Left hindlimb (tissue), 1 donor: ENCODE data around the gene ODAD3.
"Not testable (repeated sequence)": the region's sequence is repeated elsewhere in the genome, so short reads cannot be mapped to it uniquely, and the experiment has no call there.

Source experiments
- DNase-seq: peaks from one replicate; pipeline ENCODE4 v3.0.0-alpha.2; 2018

The ODAD3 gene

DNA sequence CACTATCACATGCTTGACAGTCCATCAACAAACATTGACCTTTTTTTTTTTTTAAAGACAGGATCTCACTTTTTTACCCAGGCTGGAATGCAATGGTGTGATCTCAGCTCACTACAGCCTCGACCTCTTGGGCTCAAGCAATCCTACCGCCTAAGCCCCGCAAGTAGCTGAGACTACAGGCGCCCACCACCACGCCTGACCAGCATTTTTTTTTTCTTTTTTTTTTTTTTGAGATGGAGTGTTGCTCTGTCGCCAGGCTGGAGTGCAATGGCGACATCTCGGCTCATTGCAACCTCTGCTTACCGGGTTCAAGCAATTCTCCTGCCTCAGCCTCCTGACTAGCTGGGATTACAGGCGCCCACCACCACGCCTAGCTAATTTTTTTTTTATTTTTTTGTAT lies 24.0 kb upstream of the ODAD3 start:
- DNase-seq, result not testable (repeated sequence)

DNA sequence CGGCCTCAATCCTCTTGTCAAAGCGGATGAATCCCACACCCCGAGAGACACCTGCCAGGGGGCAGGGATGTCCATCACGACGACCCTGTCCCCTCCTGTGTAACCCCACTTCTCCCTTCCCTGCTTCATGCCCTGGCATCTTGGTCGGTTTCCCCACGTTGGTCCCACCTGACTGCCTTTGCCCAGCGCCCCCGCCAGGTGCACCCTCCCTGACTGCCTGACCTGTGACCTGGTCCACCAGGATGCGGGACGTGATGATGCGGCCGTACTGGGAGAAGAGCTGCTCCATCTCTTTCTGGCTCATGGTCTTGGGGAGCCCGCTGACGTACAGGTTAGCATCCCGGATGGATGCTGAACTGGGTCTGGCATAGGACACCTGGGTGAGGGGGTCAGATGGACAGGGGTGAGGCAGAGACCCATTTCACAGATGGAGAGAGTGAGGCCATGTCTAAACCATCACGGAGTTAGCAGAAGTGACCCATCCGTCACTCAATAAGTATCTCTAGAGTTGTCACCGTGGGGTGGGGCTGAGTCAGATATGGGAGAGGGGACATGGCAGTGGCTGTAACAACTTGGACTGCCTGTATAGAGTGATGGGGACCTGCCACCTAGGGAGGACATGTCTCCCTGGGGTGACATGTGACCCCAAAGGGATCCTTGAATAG lies 23.4 kb upstream of the ODAD3 start:
- DNase-seq, result no peak

DNA sequence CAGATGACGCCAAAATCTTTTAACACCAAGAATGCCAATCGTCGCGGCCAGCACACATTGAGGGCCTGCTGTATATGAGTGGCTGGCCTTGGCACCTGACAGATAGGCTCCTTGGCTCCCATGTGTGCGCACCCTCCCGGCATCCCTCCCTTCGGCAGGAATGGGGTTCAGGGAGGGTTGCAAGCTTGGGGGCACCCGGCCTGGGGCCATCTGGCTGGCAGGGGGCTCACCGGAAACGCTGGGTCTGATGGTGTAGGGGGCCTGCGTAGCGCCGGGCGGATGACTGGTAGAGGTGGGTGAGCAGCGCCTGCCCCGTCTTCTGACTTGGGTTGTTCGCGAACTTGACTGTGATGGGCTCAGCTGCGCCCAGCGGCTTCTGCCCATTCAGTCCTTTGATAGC lies 22.9 kb upstream of the ODAD3 start:
- no peak for DNase-seq

DNA sequence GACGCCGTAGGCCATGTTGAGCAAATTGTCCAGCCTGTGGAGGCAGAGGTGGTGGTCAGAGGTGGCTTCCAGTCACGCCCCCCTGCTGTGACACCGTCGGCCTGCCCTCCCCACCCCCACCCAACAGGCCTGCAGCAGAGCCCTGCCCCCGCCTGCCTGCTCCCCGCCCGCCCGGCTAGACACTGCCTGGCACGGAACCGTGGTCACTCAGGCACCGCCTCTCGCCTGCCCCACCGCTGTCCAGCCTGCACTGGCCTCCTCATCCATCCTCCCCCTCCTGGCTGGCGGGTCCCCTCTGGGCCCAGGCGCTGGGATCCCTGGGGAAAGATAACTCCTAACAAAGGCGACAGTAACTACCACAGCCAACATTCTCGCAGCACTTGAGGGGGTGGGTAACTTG lies 22.2 kb upstream of the ODAD3 start:
- DNase-seq, result no peak

DNA sequence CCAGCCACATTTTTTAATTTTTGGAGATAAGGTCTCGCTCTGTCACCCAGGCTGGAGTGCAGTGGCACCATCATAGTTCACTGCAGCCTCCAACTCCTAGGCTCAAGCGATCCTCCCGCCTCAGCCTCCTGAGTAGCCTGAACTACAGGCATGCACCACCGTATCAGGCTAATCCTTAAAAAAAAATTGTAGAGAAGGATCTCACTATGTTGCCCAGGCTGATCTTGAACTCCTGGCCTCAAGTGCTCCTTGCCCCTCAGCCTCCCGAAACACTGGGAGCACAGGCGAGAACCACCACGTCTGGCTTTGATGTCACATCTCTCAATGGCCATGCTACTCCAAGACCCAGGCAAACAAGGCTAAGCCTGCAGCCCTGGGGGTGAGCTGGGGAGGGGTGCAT lies 21.7 kb upstream of the ODAD3 start:
- DNase-seq, result no peak

DNA sequence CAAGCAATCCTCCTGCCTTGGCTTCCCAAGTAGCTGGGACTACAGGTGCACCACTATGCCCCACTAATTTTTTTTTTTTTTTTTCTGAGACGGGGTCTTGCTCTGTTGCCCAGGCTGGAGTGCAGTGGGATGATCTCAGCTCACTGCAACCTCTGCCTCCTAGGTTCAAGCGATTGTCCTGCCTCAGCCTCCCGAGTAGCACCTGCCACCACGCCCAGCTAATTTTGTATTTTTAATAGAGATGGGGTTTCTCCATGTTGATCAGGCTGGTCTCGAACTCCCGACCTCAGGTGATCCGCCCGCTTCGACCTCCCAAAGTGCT lies 20.3 kb upstream of the ODAD3 start:
- not testable (repeated sequence) for DNase-seq

DNA sequence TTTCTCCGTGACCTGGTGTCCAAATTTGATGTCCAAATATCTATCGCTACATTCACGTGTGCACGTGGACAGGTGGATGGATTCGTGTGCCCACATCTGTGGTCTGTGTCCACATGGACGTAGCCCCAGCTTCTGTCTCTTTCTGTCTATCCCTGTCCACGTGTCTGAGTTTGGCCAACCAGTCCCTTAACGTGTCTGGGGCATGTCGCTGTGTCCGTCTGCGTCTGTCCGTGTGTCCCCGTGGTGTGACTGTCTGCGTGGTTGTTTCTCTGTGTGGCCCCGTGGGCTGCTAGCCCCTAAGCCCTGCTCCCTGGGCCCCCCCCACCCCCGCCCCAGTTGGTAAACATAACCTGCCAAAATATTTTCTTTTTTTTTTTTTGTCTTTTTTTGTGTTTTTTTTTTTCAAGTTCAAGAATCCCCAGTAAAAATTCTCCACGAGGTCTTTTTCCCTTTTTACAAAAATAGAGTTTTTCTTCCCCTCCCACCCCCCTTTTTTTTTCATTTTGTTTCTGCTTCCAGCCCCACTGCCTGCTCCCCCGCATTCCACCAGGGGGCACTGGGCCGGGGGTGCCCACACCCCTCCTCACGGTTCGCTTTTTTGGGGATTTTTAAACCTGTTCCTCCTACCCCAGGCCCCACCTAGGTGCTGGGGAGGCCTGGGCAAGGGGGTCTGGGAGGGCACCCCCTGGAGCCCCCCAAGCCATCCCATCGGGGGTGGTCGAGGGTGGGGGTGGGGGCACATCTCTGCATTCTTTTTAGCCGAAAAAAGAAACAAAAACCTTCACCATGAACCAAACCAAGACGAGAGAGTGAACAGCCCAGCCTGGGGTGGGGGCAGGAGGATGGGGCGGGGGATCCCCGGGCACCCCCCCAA lies 18.8 kb upstream of the ODAD3 start:
- no peak for DNase-seq

DNA sequence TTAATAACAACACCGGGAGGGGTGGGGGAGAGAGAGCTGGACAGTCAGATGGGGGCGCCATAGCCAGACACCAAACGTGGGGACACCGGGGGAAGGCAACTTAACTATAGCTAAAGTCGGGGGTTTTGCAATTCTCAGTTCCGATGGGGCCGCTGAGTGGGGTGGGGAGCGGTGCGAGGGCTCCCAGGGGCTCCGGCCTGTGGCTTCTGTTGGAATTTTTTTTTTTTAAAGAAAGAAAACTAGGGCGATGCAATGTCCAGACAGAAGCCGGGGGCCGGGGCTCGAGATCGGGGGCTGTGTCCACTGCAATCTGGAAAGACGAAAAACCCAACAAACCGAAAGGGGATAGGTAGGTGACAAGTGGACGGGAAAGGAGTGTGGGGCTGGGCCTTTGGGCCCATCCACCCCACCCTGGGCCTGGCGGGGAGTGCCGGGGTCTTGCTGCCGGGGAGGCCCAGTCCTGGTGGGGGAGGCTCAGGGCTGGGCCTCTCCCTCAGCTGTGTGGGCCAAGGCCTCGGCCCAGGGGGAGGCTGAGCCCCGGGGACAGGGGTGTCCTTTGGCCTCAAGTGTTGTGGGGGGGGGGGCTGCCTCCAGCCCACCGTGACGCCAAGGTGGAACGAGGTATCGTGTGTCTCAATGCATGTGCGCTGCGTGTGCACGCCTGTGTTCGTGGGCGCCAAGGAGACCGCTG lies 17.8 kb upstream of the ODAD3 start:
- DNase-seq, result no peak

DNA sequence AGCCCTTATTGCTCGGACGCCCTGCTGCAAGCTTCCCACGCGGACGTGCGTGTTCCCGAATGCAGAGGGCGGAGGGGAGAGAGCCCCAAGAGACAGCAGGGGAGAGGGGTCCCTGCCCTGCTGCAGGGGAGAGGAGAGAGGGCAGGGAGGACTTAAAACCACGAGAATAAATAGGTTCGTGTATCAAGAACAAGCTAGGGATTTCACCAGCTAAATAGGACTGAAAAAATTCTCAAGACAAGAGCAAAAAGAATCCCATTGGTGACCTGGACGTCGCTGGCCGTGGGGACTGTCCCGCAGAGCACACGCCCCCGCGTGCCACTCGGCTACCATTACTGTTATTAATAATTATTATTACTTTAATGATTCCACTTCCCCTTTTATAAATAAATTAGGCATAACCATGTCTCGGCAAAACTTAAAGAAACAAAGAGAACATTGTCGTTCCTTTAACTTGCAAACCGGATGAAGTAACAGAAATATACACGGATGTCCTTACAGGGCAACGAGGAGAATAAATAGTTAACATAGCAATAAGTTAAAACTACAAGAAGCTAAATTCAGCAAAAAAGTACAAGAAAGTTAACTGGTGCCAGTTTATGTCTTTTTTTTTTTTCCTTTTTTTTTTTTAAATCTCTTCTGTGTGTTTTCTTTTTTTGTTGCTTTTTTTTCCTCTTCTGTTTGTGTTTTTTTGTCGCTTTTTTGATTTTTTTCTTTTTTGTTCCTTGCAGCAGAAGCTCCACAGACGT lies 17.1 kb upstream of the ODAD3 start:
- peak; percentile 43 for DNase-seq

DNA sequence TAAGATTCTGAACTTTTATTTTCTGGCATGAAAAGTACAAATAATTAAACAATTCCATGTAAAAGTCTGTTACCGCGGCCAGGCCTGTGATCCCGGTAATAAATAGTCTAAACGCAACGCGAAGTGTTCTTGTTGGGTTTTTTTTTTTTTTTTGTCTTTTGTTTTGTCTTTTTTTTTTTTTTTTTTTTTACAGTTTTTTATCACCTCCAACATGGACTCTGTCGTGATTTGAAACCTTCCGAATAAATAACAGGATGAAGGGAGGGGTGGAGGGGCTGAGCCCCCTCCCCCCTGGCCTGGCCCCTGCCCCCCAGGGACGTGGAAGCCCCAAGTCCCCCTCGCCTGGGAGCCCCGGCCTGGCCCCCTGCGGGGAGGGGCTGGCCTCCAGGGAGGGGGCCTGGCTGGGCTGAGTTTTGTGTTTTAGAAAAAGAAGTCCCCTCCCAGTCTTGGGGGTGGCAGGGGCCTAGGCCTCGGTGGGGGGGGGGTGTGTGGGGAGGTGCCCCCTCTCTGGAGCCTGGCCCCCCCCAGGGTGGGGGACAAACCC lies 16.5 kb upstream of the ODAD3 start:
- no peak for DNase-seq

DNA sequence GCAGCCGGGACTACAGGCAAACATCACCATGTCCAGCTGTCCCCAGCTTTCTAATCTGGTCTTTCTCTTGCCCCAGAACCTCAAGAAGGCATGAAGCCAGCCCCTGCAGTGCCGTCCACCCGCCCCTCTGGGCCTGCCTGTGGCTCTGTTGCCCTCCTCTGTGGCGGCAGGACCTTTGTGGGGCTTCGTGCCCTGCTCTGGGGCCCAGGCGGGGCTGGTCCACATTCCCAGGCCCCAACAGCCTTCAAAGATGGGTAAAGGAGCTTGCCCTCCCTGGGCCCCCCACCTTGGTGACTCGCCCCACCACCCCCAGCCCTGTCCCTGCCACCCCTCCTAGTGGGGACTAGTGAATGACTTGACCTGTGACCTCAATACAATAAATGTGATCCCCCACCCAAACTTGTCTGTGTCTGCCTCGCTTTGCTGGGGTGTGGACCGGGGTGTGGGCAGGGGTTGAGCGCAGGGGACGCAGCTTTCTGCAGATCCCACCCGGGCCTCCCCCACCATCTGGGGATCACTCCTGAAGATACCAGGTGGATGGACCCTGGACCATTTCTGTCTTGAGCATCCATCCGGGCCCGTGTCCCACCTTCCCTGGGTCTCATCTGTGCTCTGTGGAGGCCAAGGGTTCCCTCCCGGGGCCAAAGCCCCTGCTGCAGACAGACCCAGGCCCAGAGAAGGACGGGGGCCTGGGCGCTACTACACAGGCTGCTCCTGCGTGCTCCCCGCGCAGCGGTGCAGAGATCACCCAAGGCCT lies 15.8 kb upstream of the ODAD3 start:
- DNase-seq, result no peak

DNA sequence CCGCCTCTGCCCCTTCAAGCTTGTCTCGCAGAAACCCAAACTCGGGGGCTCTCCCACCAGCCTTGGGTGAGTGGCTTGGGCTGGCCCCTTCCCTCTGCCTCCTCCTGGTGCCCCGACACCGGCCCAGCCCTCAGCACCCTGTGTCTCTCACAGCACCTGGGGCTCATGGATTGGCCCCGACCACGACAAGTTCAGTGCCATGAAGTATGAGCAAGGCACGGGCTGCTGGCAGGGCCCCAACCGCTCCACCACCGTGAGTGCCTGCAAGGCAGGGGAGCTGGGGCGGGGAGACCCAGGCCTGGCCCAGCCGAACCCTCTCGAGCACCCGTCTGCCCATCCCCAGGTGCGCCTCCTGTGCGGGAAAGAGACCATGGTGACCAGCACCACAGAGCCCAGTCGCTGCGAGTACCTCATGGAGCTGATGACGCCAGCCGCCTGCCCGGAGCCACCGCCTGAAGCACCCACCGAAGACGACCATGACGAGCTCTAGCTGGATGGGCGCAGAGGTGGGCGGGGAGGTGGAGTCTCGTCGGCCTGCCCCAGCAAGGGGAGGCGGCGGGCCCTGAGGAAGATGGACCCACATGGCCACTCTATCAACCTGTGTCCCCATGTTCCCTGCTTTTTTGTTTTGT lies 14.1 kb upstream of the ODAD3 start:
- DNase-seq, result no peak

DNA sequence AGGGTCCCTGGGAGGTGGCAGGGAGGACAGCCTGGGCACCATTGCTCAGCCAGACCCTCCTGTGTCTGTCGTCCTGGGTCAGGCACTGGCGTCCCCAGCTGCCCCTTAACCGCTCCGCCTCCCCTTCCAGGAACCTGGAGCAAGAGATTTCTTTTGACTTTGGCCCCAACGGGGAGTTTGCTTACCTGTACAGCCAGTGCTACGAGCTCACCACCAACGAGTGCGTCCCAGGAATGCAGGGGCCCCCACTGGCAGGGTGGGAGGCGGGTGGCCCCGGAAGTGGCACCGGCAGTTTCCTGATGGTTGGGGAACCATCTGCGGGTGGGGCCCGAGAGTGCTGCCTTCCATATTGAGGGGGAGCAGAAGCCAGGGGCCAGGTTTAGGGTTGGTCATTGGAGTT lies 13.5 kb upstream of the ODAD3 start:
- no peak for DNase-seq

DNA sequence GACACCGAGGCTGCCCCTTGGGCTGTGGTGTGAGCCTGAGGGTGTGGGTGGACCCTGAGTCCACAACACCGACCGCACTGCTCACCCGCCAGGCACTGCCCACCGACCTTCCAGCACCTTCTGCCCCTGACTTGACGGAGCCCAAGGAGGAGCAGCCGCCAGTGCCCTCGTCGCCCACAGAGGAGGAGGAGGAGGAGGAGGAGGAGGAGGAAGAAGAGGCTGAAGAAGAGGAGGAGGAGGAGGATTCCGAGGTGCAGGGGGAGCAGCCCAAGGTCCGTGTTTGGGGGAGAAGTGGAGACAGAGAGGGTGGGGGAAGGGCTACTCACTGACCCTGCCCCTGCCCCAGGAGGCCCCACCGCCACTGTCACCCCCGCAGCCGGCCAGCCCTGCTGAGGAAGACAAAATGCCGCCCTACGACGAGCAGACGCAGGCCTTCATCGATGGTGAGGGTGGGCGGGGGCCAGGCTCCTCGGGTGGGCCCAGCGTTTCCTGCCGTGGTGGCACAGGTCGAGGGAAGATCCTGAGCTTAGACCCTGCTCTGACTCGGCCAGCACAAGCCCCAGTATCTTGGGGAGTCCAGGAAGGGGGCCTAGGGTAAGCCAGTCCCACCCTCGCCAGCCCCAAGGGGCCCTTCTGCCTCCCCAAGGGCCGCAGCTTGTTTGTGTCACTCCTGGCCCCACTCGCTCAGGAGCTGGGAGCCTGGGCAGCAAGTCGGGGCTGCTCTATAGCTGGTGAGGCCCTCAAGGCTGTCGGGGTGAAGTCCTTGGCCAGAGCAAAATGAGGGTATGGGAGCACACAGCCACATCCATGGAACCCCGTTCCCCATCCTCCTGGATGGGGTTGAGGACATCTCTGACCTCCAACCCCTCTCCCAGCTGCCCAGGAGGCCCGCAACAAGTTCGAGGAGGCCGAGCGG lies 12.7 kb upstream of the ODAD3 start:
- no peak for DNase-seq

DNA sequence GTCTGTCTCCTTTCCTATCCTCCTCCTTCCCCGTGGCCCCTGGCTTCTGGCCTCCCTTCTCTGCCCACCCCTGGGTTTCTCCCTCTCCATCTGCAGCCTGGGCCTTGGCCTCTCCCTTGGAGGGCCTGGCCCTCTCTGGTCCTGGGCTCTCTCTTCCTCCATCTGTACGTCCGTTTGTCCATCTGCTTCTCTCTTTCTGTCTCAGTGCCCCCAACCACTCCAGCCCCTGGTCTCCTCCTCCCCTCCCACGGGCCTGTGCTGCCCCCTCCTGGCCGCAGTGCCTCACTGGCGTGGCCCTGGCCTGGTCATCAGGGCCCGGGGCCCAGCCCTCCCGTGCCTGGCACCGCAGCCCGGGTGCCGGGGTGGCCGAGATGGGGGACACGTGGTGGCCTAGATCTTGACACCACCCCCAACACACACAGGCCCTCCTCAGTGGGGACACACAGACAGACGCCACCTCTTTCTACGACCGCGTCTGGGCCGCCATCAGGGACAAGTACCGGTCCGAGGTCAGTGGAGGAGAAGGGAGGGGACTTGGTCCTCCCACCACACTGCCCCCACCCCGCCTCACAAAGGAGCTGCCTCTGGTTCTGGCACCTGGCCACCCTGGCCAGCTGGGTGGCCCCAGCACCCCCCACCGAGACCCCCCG lies 11.9 kb upstream of the ODAD3 start:
- no peak for DNase-seq

DNA sequence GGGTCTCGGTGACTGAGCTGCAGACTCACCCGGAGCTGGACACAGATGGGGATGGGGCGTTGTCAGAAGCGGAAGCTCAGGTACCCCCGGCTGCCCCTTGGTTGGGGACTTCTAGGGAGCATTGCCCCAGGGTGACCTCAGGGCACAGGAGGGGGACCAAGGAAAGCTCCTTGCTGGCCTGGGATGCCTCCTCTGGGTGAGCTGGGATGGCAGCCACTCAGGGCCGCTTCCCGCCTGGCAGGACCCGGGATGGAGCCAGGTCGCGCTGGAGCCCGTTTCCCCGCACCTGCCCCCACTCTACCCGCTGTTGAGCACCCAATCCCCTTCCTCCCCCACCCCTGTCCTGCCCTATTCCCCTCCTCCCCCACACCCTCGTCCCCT lies 11.3 kb upstream of the ODAD3 start:
- DNase-seq, result no peak

DNA sequence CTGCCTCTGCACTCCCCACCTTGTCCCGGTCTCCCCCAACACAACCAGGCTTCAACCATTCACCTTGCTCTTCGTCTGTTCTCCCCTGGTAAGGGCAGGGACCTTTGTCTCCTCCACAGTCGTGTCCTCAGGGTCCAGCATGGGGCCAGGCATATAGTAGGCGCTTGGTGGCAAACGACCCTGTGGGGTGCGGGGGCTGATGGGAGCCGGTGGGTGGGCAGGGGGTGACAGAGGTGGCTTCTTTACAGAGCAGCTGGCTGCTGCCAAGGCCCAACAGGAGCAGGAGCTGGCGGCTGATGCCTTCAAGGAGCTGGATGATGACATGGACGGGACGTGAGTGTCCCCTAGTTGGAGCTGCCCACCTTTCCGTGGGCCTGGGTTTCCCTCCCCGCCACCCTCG lies 10.2 kb upstream of the ODAD3 start:
- DNase-seq, result no peak

DNA sequence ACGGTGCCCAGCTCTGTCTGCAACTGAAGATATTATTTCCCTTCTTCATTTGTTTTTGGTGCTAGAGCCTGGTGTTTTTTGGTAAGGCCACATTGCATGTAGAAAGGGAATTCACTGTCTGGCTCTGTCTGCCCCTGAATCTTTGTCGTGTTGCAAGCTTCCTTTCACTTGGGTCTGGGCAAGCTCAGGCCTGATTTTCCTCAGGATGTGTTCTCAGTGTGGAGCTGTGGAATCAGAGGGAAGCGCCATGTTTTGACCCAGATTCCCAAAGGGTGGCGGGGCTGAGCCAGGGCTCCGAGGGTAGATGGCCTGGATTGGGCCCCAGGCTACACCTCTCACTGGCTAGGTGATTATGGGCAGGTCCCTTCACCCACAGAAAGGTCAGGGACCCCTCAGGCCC lies 9.1 kb upstream of the ODAD3 start:
- peak; percentile 18 for DNase-seq

DNA sequence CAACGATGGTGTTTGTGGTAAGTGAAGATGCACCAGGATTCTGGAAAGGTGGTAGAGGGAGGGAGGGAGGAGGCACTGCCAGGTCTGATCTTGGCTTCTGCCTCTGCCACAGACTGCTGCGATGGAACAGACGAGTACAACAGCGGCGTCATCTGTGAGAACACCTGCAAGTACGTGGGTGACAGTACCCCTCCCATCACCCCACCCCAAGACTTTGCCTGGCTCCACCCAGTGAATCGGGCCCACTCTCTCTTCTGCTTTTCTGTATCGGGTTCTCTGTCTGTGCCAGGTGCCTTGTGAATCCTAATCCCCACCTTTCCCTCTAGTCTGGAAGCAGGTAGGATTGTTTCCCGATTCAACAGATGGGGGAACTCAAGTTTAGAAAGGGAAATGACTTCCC lies 3.0 kb upstream of the ODAD3 start:
- DNase-seq, result no peak

DNA sequence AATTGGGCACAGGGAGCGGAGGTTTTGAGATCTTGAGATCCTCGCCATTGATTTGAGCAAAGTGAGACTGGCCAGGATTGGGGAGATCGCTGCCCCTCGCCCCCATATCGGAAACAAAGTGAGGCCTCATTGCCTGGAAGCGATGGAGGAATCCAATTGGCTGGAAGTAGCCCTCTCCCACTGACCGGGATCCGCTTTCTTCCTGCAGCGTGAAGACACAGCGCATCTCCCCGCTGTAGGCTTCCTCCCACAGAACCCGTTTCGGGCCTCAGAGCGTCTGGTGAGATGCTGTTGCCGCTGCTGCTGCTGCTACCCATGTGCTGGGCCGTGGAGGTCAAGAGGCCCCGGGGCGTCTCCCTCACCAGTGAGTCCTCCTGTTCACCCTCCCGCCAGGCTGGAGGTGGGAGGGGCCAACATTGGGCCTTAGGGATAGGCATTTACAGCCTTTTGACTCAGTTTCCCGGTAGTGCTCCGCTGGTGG lies 952 bp upstream of the ODAD3 start:
- no peak for DNase-seq
